SK-N-SH treated with all-trans-retinoic acid at 6 μM for 48 hours (cell line): ENCODE data around the gene SMC6.

Experiments
- ARNTL ChIP-seq: fragments of 450-650 bp; formaldehyde crosslinking; IDR thresholded peaks from 2 replicates; pipeline ENCODE4 v1.5.0; 2020; ENCODE audit warnings: low read depth, mild to moderate bottlenecking, moderate library complexity, borderline replicate concordance
- CREB5 ChIP-seq: fragments of 250-450 bp; sonication (Bioruptor Pico); IDR thresholded peaks from 2 replicates; pipeline ENCODE4 v1.5.1; 2020; ENCODE audit warnings: low read depth, mild to moderate bottlenecking, moderate library complexity
- CSDC2 ChIP-seq: fragments of 250-450 bp; sonication (Bioruptor Pico); IDR thresholded peaks from 2 replicates; pipeline ENCODE4 v1.5.0; 2020; ENCODE audit warnings: mild to moderate bottlenecking, moderate library complexity
- ESRRG ChIP-seq: fragments of 250-450 bp; sonication (Bioruptor Pico); IDR thresholded peaks from 2 replicates; pipeline ENCODE4 v1.6.1; 2021; ENCODE audit warnings: mild to moderate bottlenecking
- PPARA ChIP-seq: fragments of 250-450 bp; sonication (Bioruptor Pico); IDR thresholded peaks from 2 replicates; pipeline ENCODE4 v1.5.0; 2020; ENCODE audit warnings: mild to moderate bottlenecking, borderline replicate concordance
- RARB ChIP-seq: fragments of 250-450 bp; sonication (Bioruptor Pico); IDR thresholded peaks from 2 replicates; pipeline ENCODE4 v1.8.0; 2021; ENCODE audit warnings: mild to moderate bottlenecking, moderate library complexity
- ZFP3 ChIP-seq: fragments of 250-450 bp; sonication (Bioruptor Pico); IDR thresholded peaks from 2 replicates; pipeline ENCODE4 v1.5.0; 2020; ENCODE audit warnings: mild to moderate bottlenecking, moderate library complexity
- ZFP30 ChIP-seq: fragments of 450-650 bp; formaldehyde crosslinking; IDR thresholded peaks from 2 replicates; pipeline ENCODE4 v1.5.0; 2022; ENCODE audit warnings: mild to moderate bottlenecking, moderate library complexity

DNA sequence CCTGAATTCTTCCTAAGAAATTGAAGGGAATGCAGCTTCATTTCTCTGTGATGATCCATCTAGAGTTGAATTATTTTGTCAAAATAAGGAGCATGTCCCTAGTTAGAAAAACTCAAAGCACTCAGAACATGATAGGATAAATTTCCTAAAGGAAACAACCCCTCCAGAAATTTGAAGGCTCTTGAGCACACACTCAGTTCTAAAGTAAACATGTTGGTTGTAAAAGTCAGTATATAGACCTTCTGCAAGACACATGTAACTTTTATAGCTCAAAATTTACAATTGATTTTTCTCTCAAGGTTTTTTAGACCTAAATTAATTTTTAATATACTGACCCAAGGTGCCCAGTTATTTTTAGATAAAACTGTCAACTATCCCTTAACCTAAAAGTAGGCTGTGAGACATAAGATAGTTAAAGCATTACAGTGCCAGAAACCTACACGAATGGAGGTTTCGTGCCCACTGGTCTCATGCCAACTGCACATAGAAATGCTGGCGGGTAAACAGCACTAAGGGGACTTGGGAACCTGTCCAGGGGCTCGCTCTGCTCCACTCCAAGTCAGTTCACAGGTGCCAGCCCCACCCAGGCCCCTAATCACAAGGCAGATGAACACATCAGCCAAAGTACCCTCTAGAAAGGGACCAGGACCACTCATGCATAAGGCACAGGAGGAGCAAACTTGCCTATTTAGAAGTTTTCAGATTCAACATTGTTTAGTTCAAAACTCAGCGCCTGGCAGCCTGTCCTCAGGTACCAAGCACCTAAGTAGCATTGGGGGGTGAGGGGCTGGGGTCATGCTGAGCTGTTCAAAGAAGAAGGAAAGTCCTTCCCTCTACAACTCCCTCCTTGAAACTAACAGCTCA lies 106.5 kb downstream of the SMC6 start:
- no peak for TF ChIP-seq ZFP3
- no peak for TF ChIP-seq PPARA (CRISPR knock-in tag)
- TF ChIP-seq ZFP30 (CRISPR knock-in tag) = no peak
- TF ChIP-seq RARB = no peak
- TF ChIP-seq CSDC2 (CRISPR knock-in tag) = no peak
- no peak for TF ChIP-seq ESRRG (CRISPR knock-in tag)
- TF ChIP-seq ARNTL (CRISPR knock-in tag) = no peak
- TF ChIP-seq CREB5 = no peak
